OCI-LY1 (cell line): Measurements from ENCODE around the gene MAJIN.

Source experiments
- EZH2 ChIP-seq: fragments of 200-600 bp; sonication (generic), shearing (Covaris generic); IDR thresholded peaks from 2 replicates; pipeline ENCODE4 v1.8.0; 2017; ENCODE audit warnings: borderline replicate concordance, mixed run types, mild to moderate bottlenecking, antibody characterized with exemption, low read length, moderate library complexity, mixed read lengths
- TF ChIP-seq, protein P1 (sequence below): fragments of 200-600 bp; sonication (generic), shearing (Covaris generic); IDR thresholded peaks from 2 replicates; pipeline ENCODE4 v1.5.1; 2017; ENCODE audit warnings: mild to moderate bottlenecking, antibody characterized with exemption, low read length, moderate library complexity, mixed read lengths

GRCh38 chr11:64917663-64917995 is 54.3 kb downstream of the MAJIN start:
- TF ChIP-seq, protein P1, sequence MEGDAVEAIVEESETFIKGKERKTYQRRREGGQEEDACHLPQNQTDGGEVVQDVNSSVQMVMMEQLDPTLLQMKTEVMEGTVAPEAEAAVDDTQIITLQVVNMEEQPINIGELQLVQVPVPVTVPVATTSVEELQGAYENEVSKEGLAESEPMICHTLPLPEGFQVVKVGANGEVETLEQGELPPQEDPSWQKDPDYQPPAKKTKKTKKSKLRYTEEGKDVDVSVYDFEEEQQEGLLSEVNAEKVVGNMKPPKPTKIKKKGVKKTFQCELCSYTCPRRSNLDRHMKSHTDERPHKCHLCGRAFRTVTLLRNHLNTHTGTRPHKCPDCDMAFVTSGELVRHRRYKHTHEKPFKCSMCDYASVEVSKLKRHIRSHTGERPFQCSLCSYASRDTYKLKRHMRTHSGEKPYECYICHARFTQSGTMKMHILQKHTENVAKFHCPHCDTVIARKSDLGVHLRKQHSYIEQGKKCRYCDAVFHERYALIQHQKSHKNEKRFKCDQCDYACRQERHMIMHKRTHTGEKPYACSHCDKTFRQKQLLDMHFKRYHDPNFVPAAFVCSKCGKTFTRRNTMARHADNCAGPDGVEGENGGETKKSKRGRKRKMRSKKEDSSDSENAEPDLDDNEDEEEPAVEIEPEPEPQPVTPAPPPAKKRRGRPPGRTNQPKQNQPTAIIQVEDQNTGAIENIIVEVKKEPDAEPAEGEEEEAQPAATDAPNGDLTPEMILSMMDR: no peak
- no peak for TF ChIP-seq EZH2
